ENCODE results near the gene BCDIN3D.
A peak's percentile ranks its signal among the peaks of the same experiment; 100 is the strongest.

Gene BCDIN3D

GRCh38 chr12:49853671-49854070, 10.8 kb upstream of the BCDIN3D start:
- DNase-seq: no peak

GRCh38 chr12:49847161-49847560, 4.3 kb upstream of the BCDIN3D start:
- DNase-seq: no peak

- DNase-seq: no peak
Measured at GRCh38 chr12:49846032-49846431, 3.1 kb upstream of the BCDIN3D start.

GRCh38 chr12:49843876-49844437, 1.1 kb upstream of the BCDIN3D start:
- no peak for DNase-seq

- DNase-seq: no peak
Measured at GRCh38 chr12:49843411-49843810, 505 bp upstream of the BCDIN3D start.

GRCh38 chr12:49838973-49839633, 3.8 kb downstream of the BCDIN3D start:
- no peak for DNase-seq

- no peak for DNase-seq
Measured at GRCh38 chr12:49832836-49833421, 10.0 kb downstream of the BCDIN3D start.

GRCh38 chr12:49831717-49832116, 11.2 kb downstream of the BCDIN3D start:
- no peak for DNase-seq

- peak; percentile 5 to 65 for DNase-seq
Measured at GRCh38 chr12:49828133-49829091, 14.5 kb downstream of the BCDIN3D start, which contains the start of gene NCKAP5L. TSS of gene NCKAP5L (minus strand) at chr12:49828413. CDS start at chr12:49804044, 24,369 bp downstream.

GRCh38 chr12:49827401-49828099, 15.4 kb downstream of the BCDIN3D start:
- no peak for DNase-seq

- DNase-seq: no peak
Measured at GRCh38 chr12:49827051-49827400, 15.9 kb downstream of the BCDIN3D start.

GRCh38 chr12:49825971-49826421, 16.9 kb downstream of the BCDIN3D start:
- DNase-seq: no peak

- DNase-seq: no peak
Measured at GRCh38 chr12:49825360-49825970, 17.4 kb downstream of the BCDIN3D start.

- no peak for DNase-seq
Measured at GRCh38 chr12:49824895-49825294, 18.0 kb downstream of the BCDIN3D start.

- no peak for DNase-seq
Measured at GRCh38 chr12:49824416-49824815, 18.5 kb downstream of the BCDIN3D start.

GRCh38 chr12:49823951-49824350, 19.0 kb downstream of the BCDIN3D start:
- DNase-seq: no peak

GRCh38 chr12:49823350-49823749, 19.6 kb downstream of the BCDIN3D start:
- DNase-seq: no peak

- DNase-seq: no peak
Measured at GRCh38 chr12:49821373-49822287, 21.3 kb downstream of the BCDIN3D start.

GRCh38 chr12:49819786-49820185, 23.1 kb downstream of the BCDIN3D start:
- no peak for DNase-seq

- DNase-seq: no peak
Measured at GRCh38 chr12:49818241-49818895, 24.5 kb downstream of the BCDIN3D start.
